ENCODE measurements around the gene CNKSR2.

The CNKSR2 gene

GRCh38 chrX:21691512-21692018, 317.3 kb downstream of the CNKSR2 start:
- no peak for DNase-seq

- DNase-seq, result no peak
Observed at GRCh38 chrX:21698272-21698671, 324.1 kb downstream of the CNKSR2 start.

- DNase-seq, result no peak
Observed at GRCh38 chrX:21699136-21699535, 324.9 kb downstream of the CNKSR2 start.

- DNase-seq, result no peak
Observed at GRCh38 chrX:21700275-21700674, 326.1 kb downstream of the CNKSR2 start.

- DNase-seq, result no peak
Observed at GRCh38 chrX:21700967-21701366, 326.7 kb downstream of the CNKSR2 start.

GRCh38 chrX:21702725-21703124, 328.5 kb downstream of the CNKSR2 start:
- no peak for DNase-seq
